Upper lobe of left lung (tissue), 6 donors: ENCODE measurements around the gene TMEM25. TPM values are rescaled to one million over a fixed set of nuclear protein-coding genes. Genes with fewer than 3 reads are reported as not detected.
"Not testable (repeated sequence)": the region's sequence is repeated elsewhere in the genome, so short reads cannot be mapped to it uniquely, and the experiment has no call there.

Source experiments
- ATAC-seq, 2 donors: fragments of 200-7000 bp; cut with Tn5 transposase; one replicate each; pipeline ENCODE4 v1.9.1; 2022; ENCODE audit warnings: mild to moderate bottlenecking in 2 of 2, moderate library complexity in 2 of 2; ENCODE audit not compliant: low FRiP score in 2 of 2
- DNase-seq, 2 donors: peaks; one replicate each; pipeline ENCODE4 v3.0.0-alpha.2; 2019 to 2020
- H3K27ac ChIP-seq, 4 donors: fragments of 200-600 bp; sonication (generic); one replicate each; pipeline ENCODE4 v1.5.1; 2016 to 2019
- H3K27me3 ChIP-seq, 4 donors: fragments of 200-600 bp; sonication (generic); one replicate each; pipeline ENCODE4 v1.5.1; 2017 to 2019
- H3K36me3 ChIP-seq, 4 donors: fragments of 200-600 bp; sonication (generic); one replicate each; pipeline ENCODE4 v1.5.1; 2016 to 2019
- H3K4me1 ChIP-seq, 4 donors: fragments of 200-600 bp; sonication (generic); one replicate each; pipeline ENCODE4 v1.5.1; 2018 to 2019
- H3K4me3 ChIP-seq, 4 donors: fragments of 200-600 bp; sonication (generic); one replicate each; pipeline ENCODE4 v1.5.1; 2017 to 2019; ENCODE audit warnings: mild to moderate bottlenecking in 2 of 4, moderate library complexity in 1 of 4
- H3K9me3 ChIP-seq, 4 donors: fragments of 200-600 bp; sonication (generic); one replicate each; pipeline ENCODE4 v1.5.1; 2018 to 2019
- CTCF ChIP-seq, 6 experiments: fragments of 450-650 bp in 4 of 6; fragments of 200-600 bp in 2 of 6; sonication (generic) in 2 of 6; IDR thresholded peaks; one replicate each; pipeline ENCODE4 v1.5.1; 2016 to 2019; ENCODE audit warnings: antibody characterized with exemption in 6 of 6
- EP300 ChIP-seq, 4 donors: sonication (generic); formaldehyde crosslinking; IDR thresholded peaks; one replicate each; pipeline ENCODE4 v1.5.1; 2017; ENCODE audit warnings: antibody characterized with exemption in 4 of 4, control low read depth in 2 of 4
- POLR2A ChIP-seq, 4 donors: fragments of 450-650 bp; IDR thresholded peaks; one replicate each; pipeline ENCODE4 v1.5.1; 2016 to 2017; ENCODE audit warnings: antibody characterized with exemption in 4 of 4, mild to moderate bottlenecking in 2 of 4
- POLR2AphosphoS5 ChIP-seq, 2 donors: sonication (generic); formaldehyde crosslinking; IDR thresholded peaks; one replicate each; pipeline ENCODE4 v1.5.1; 2017; ENCODE audit warnings: antibody characterized with exemption in 2 of 2
- WGBS, 2 donors: methylation state at CpG; one replicate each; pipeline ENCODE4 v1.1.5; 2017 to 2018; 5-methylcytosine and 5-hydroxymethylcytosine counted together
- total RNA-seq, 6 donors: library from RNA; depleted of rRNA in 4 of 6; stranded (reverse); fragments of >200 nt in 4 of 6; gene quantifications; one replicate each; pipeline versions ENCODE4 v1.1.0 to v1.2.1, GENCODE V29; 2016 to 2021
- donor health status: DM: no; HTN: no; CAD: no; lungs with moderate emphysema.
- donor health status: DM: no; HTN: yes; CAD: no; lungs with severe emphysema.

Gene TMEM25
- total RNA-seq, 6 donors from 2014 or later, result 20.0 to 58.7 (median 28.0) TPM

- no peak for DNase-seq
- H3K4me1 ChIP-seq, result peaks cover 26 to 47% (median 39%) of the 10 kb centered on the region in 4 donors
- WGBS, 2 donors, result 87 to 88% methylated on average over 7 of the region's 7 CpGs
- no peak for ATAC-seq
- H3K4me3 ChIP-seq, result peak overlapping the region in 1 of 4 donors; percentile 99
- no peak for TF ChIP-seq POLR2A (IDR thresholded peaks at IDR 0.05)
- no peak for TF ChIP-seq EP300 (IDR thresholded peaks at IDR 0.05)
- TF ChIP-seq CTCF (IDR thresholded peaks at IDR 0.05), result no peak
- TF ChIP-seq POLR2AphosphoS5 (IDR thresholded peaks at IDR 0.05), result no peak
- H3K27me3 ChIP-seq, result no peaks in the 10 kb centered on the region
- H3K9me3 ChIP-seq, result no peaks in the 10 kb centered on the region
- peaks cover 0 to 5% (median 0%) of the 10 kb centered on the region in 4 donors for H3K36me3 ChIP-seq
- H3K27ac ChIP-seq, result no peak overlapping the region
These were observed 43.6 kb downstream of the TMEM25 start for GRCh38 chr11:118574636-118575035.

GRCh38 chr11:118577995-118578394, 47.0 kb downstream of the TMEM25 start:
- not testable (repeated sequence) for DNase-seq, H3K9me3 ChIP-seq, H3K27me3 ChIP-seq, H3K27ac ChIP-seq, H3K4me3 ChIP-seq, ATAC-seq
- peaks cover 26 to 53% (median 33%) of the 10 kb centered on the region in 4 donors for H3K4me1 ChIP-seq
- H3K36me3 ChIP-seq, result peaks cover 7 to 30% (median 11%) of the 10 kb centered on the region in 4 donors

- no peak for DNase-seq
These were observed 50.1 kb downstream of the TMEM25 start for GRCh38 chr11:118581057-118581456.

More at GRCh38 chr11:118581057-118581456, 50.1 kb downstream of the TMEM25 start:
- TF ChIP-seq POLR2A (IDR thresholded peaks at IDR 0.05), result no peak
- TF ChIP-seq CTCF (IDR thresholded peaks at IDR 0.05), result no peak
- no peak for TF ChIP-seq EP300 (IDR thresholded peaks at IDR 0.05)
- no peak for TF ChIP-seq POLR2AphosphoS5 (IDR thresholded peaks at IDR 0.05)
- H3K27ac ChIP-seq, result peak overlapping the region in 1 of 4 donors; percentile 57
- no peaks in the 10 kb centered on the region for H3K9me3 ChIP-seq
- no peaks in the 10 kb centered on the region for H3K27me3 ChIP-seq
- peaks cover 0 to 23% (median 8%) of the 10 kb centered on the region in 4 donors for H3K4me1 ChIP-seq
- H3K36me3 ChIP-seq, result peaks cover 35 to 61% (median 38%) of the 10 kb centered on the region in 4 donors
- no peak overlapping the region for H3K4me3 ChIP-seq
- ATAC-seq, result no peak
- 61 to 65% methylated on average over 6 of the region's 6 CpGs for WGBS, 2 donors

Other genes with a start within 250 kb of the TMEM25 start
- 10 to 100 TPM in 2 of 6 donors, 1 to 10 TPM in 4; 3.9 to 13.6 (median 9.1) TPM for gene CD3E, start 226.5 kb upstream of the TMEM25 start, total RNA-seq
- gene CD3D, start 188.5 kb upstream of the TMEM25 start, total RNA-seq, result 10 to 100 TPM in 3 of 6 donors, 1 to 10 TPM in 3; 4.1 to 22.3 (median 7.6) TPM
- gene CD3G, start 186.8 kb upstream of the TMEM25 start, total RNA-seq, result 1 to 10 TPM in 4 of 6 donors, under 1 TPM in 1, not detected in 1; 1.00 to 5.5 (median 1.9) TPM
- gene UBE4A, start 171.6 kb upstream of the TMEM25 start, total RNA-seq, result 10 to 100 TPM; 22.5 to 49.2 (median 38.2) TPM
- gene ATP5MG, start 129.6 kb upstream of the TMEM25 start, total RNA-seq, result 100 to 1,000 TPM in 2 of 6 donors, 10 to 100 TPM in 4; 22.2 to 178 (median 58.0) TPM
- 10 to 100 TPM; 42.0 to 97.1 (median 58.4) TPM for gene KMT2A, start 94.7 kb upstream of the TMEM25 start, total RNA-seq
- gene TTC36, start 3.7 kb upstream of the TMEM25 start, total RNA-seq, result 1 to 10 TPM in 3 of 6 donors, under 1 TPM in 1, not detected in 2; 0.34 to 9.4 (median 1.5) TPM
- 10 to 100 TPM in 5 of 6 donors, 1 to 10 TPM in 1; 7.5 to 38.3 (median 21.5) TPM for gene IFT46, start 34.7 kb downstream of the TMEM25 start, total RNA-seq
- gene ARCN1, start 41.2 kb downstream of the TMEM25 start, total RNA-seq, result 100 to 1,000 TPM in 3 of 6 donors, 10 to 100 TPM in 3; 29.3 to 121 (median 94.6) TPM
- 100 to 1,000 TPM in 3 of 6 donors, 10 to 100 TPM in 3; 45.5 to 188 (median 100) TPM for gene PHLDB1, start 76.4 kb downstream of the TMEM25 start, total RNA-seq
- 1 to 10 TPM in 1 of 6 donors, under 1 TPM in 2, not detected in 3; 0.17 to 1.0 (median 0.89) TPM for gene TREH, start 148.5 kb downstream of the TMEM25 start, total RNA-seq